ENCODE data around the gene PCDHGB1.

DNA sequence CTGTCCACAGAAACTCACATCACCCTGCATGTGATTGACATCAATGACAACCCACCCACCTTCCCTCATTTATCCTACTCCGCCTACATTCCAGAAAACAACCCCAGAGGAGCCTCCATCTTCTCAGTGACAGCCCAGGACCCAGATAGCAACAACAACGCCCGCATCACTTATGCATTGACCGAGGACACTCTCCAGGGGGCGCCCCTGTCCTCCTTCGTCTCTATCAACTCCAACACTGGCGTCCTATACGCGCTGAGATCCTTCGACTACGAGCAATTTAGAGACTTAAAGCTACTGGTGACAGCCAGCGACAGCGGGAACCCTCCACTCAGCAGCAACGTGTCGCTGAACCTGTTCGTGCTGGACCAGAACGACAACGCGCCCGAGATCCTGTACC is 4.6 kb upstream of the PCDHGB1 start:
- TF ChIP-seq POLR2A (IDR thresholded peaks at IDR 0.05): no peak
- no peak for TF ChIP-seq CTCF (IDR thresholded peaks at IDR 0.05)
- TF ChIP-seq EP300 (IDR thresholded peaks at IDR 0.05): no peak
- TF ChIP-seq POLR2AphosphoS5 (IDR thresholded peaks at IDR 0.05): no peak
